Measurements from ENCODE around the gene LMBR1. TPM values are rescaled to one million over a fixed set of nuclear protein-coding genes. Genes with fewer than 3 reads are reported as not detected.

LMBR1 gene
- total and polyA plus RNA-seq, 2 donors (not counting 3 experiments of a cell fraction or from before 2014, with no cell fraction given): 14.0 to 72.9 TPM

DNA sequence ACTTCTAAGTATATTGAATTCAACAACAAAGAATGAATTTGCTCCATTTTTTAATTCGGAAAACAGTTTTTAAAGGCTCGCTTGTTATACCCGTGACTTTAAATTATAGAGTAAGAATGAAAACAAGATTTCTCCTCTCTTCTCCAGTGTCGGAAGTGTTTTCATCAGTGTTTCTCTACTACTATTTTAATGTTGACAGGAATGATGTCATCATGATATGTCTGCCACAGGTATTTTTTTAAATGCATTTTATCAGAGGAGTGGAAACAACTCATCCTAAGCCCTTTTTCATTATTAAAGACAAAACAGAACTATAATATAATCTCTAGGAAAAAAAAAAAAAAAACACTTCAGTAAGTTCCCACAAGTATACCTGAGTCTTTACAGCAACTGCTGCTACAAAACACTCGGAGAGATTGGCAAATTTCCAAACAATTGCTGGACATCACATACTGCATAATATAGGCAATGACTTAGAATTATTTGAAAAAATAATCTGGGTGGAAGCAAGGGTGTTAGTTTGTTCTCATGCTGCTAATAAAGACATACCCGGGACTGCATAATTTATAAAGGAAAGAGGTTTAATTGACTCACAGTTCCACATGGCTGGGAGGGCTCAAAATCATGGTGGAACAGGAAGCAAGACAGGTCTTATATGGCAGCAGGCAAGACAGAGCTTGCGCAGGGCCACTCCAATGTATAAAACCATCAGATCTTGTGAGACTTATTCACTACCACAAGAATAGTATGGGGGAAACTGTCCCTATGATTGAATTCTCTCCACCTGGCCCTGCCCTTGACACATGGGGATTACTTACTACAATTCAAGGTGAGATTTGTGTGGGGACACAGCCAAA lies 257.2 kb downstream of the LMBR1 start:
- no peaks in the 10 kb centered on the region for H3K36me3 ChIP-seq (ENCODE audit: control insufficient read depth in 2 of 2, extremely low read depth in 1 of 2, insufficient read depth in 2 of 2, low read length in 2 of 2)
- TF ChIP-seq GATA2 (IDR thresholded peaks at IDR 0.05; ENCODE audit: insufficient read depth, insufficient read length, low read depth, low read length) (no peak), POLR2A (IDR thresholded peaks at IDR 0.05; ENCODE audit: low read depth, low read length) (no peak), JUN (IDR thresholded peaks at IDR 0.05; ENCODE audit: borderline replicate concordance, insufficient read depth, insufficient read length, low read depth) (no peak), EZH2 (IDR thresholded peaks at IDR 0.05; ENCODE audit: borderline replicate concordance, low read depth, low read length, severe bottlenecking) (no peak), CTCF (IDR thresholded peaks at IDR 0.05; ENCODE audit: extremely low read depth in 1 of 2, insufficient read depth in 1 of 2, low read depth in 1 of 2, low read length in 2 of 2) (no peak), POLR2AphosphoS5 (IDR thresholded peaks at IDR 0.05; ENCODE audit: insufficient read depth, low read depth, low read length) (no peak), MYC (IDR thresholded peaks at IDR 0.05; ENCODE audit: low read depth, low read length) (no peak), FOS (IDR thresholded peaks at IDR 0.05; ENCODE audit: borderline replicate concordance, insufficient read depth, low read length) (no peak), MAX (IDR thresholded peaks at IDR 0.05; ENCODE audit: insufficient read depth, insufficient read length) (no peak)
- BruUV-seq (replicated peaks): no TSS peak
- H3K27me3 ChIP-seq (ENCODE audit: control insufficient read depth in 2 of 2, insufficient read depth in 2 of 2, low read length in 2 of 2): no peaks in the 10 kb centered on the region
- no peaks in the 10 kb centered on the region for H3K79me2 ChIP-seq (ENCODE audit: control insufficient read depth, insufficient read depth, low read length)
- POLR2A ChIA-PET: no interaction called here
- H3K4me2 ChIP-seq (ENCODE audit: insufficient read depth, low read length): no peak overlapping the region
- DNase-seq (ENCODE audit: low read depth, low spot score) (no peak), FAIRE-seq (no peak)
- no peak overlapping the region for H3K4me3 ChIP-seq (replicated peaks in 1 of 3; ENCODE audit: insufficient read depth in 1 of 3, low read depth in 1 of 3, low read length in 3 of 3)
- H2AFZ ChIP-seq (ENCODE audit: low read depth, low read length): no peak overlapping the region
- dilution Hi-C loops (cut with MboI; ENCODE audit: extremely low pct_ligation_motif_present, low sequenced_read_pairs): no loop called here
- no peaks in the 10 kb centered on the region for H3K4me1 ChIP-seq (ENCODE audit: control insufficient read depth, extremely low read depth, insufficient read depth, low read length)
- H3K27ac ChIP-seq (ENCODE audit: insufficient read depth, low read depth, low read length): no peak overlapping the region
- CTCF ChIA-PET: no interaction called here
- H3K9me1 ChIP-seq (replicated peaks; ENCODE audit: control insufficient read depth, extremely low read depth, insufficient read depth, low read length): no peaks in the 10 kb centered on the region
- intact Hi-C loops (cut with micrococcal nuclease): no loop called here
- no peaks in the 10 kb centered on the region for H4K20me1 ChIP-seq (replicated peaks; ENCODE audit: control insufficient read depth, extremely low read depth, insufficient read depth, low read length)
- H3K9me3 ChIP-seq (replicated peaks; ENCODE audit: control insufficient read depth, insufficient read depth, low read length): no peaks in the 10 kb centered on the region
- no peak overlapping the region for H3K9ac ChIP-seq (replicated peaks; ENCODE audit: extremely low read depth, insufficient read depth, low read length)

Measured in endothelial cell of umbilical vein (primary cell).